ENCODE measurements around the gene KIF18B. TPM values are rescaled to one million over a fixed set of nuclear protein-coding genes. Genes with fewer than 3 reads are reported as not detected.

KIF18B gene
- total and polyA plus RNA-seq, 10 of the 15 experiments (the other 5 are each of a cell fraction or from before 2014, with no cell fraction given): 2.8 to 46.2 (median 20.5) TPM

GRCh38 chr17:44968225-44969143, 20.9 kb upstream of the KIF18B start, which contains the start of gene C1QL1:
Gene C1QL1 (minus strand): TSS chr17:44968303. CDS start chr17:44968048, 255 bp downstream.
- H3K4me3 ChIP-seq: peak within 1 kb of the TSS; percentile 69
- H3K36me3 ChIP-seq (ENCODE audit: control insufficient read depth in 2 of 2, insufficient read depth in 2 of 2, low read length in 1 of 2): no peaks in the 10 kb centered on the region
- H3K4me1 ChIP-seq (ENCODE audit: control insufficient read depth, insufficient read depth, low read length): peaks cover 6% of the 10 kb centered on the region; the same call in 1 of the 2 replicates
- peak; percentile 99 for ATAC-seq
- POLR2A ChIA-PET: interaction anchor here (0.6 to 1.4 kb wide), 3 partner anchors 51 to 721 kb away, joined by 3 read pairs; no protein-coding TSS in a partner anchor
- no peak for DNase-seq (ENCODE audit: low read depth, low spot score)
- H3K79me2 ChIP-seq (ENCODE audit: control insufficient read depth, insufficient read depth, low read length): no peaks in the 10 kb centered on the region
- peak within 1 kb of the TSS; percentile 58 for H2AFZ ChIP-seq (ENCODE audit: control insufficient read depth, low read depth, low read length)
- no peak within 1 kb of the TSS for H3K9ac ChIP-seq (ENCODE audit: control insufficient read depth, insufficient read depth, low read length)
- peak within 1 kb of the TSS; percentile 95 for H3K4me2 ChIP-seq (ENCODE audit: control insufficient read depth, insufficient read depth)
- RAD21 ChIA-PET (ENCODE audit: unreplicated experiment): interaction anchor here (1.4 kb wide), 1 partner anchor 48 kb away, joined by 4 read pairs; no protein-coding TSS in a partner anchor
- no peaks in the 10 kb centered on the region for H4K20me1 ChIP-seq (ENCODE audit: control insufficient read depth, insufficient read depth)
- TF ChIP-seq HDGF (IDR thresholded peaks at IDR 0.05) (0 out of 2 replicates have a peak, but pooled peaks have one; percentile 21), CBX5 (IDR thresholded peaks at IDR 0.05; ENCODE audit: low read depth) (no peak), EGR1 (IDR thresholded peaks at IDR 0.05; ENCODE audit: borderline replicate concordance in 1 of 2, low read depth in 2 of 2, low read length in 2 of 2) (0 out of 3 replicates have a peak, but pooled peaks of 1 of the 2 experiments have one; percentile 14), NFYB (IDR thresholded peaks at IDR 0.05; ENCODE audit: insufficient read depth, low read depth, low read length) (peak; percentile 29; the same call in 1 of the 2 replicates), USF2 (IDR thresholded peaks at IDR 0.05; ENCODE audit: borderline replicate concordance, low read depth, low read length) (no peak), SRF (IDR thresholded peaks at IDR 0.05; ENCODE audit: low read depth in 2 of 2, low read length in 2 of 2) (peak in 1 of 2 experiments; percentile 41; a peak in 1 of 4 replicates)
- intact Hi-C loops (cut with micrococcal nuclease; ENCODE audit: unreplicated experiment): loop anchor here (5.0 kb wide), 1 partner anchor 54 kb away; no protein-coding TSS in a partner anchor
- no TSS peak for BruUV-seq (replicated peaks)
- CTCF ChIA-PET: interaction anchor here (0.6 to 1.6 kb wide), 3 partner anchors 46 to 939 kb away, joined by 3 to 6 read pairs (median 3); no protein-coding TSS in a partner anchor
- FAIRE-seq: no peak
- no peak within 1 kb of the TSS for H3K27ac ChIP-seq (ENCODE audit: control insufficient read depth, insufficient read depth)
- in situ Hi-C loops (cut with MboI): no loop called here
- SMC1A ChIA-PET (ENCODE audit: uncharacterized antibody, unreplicated experiment): no interaction called here
- WGBS (ENCODE audit: insufficient coverage, insufficient replicate concordance, low lambda C conversion rate, missing lambda C conversion rate): 5% methylated on average over 27 of the region's 81 CpGs
- no peaks in the 10 kb centered on the region; the same call in 2 of the 3 replicates for H3K9me3 ChIP-seq (replicated peaks; ENCODE audit: control insufficient read depth, insufficient read depth, low read length)
- peaks cover 23 to 42% of the 10 kb centered on the region in 2 experiments for H3K27me3 ChIP-seq (replicated peaks in 1 of 2; ENCODE audit: control insufficient read depth in 2 of 2, insufficient read depth in 2 of 2, low read length in 1 of 2)

Data from GM12878 (cell line).